ENCODE data around the gene SPOUT1. TPM values are rescaled to one million over a fixed set of nuclear protein-coding genes. Genes with fewer than 3 reads are reported as not detected.

SPOUT1 gene
- total and polyA plus RNA-seq, 2 of the 13 experiments (the other 11 are each of a cell fraction or from before 2014, with no cell fraction given) = 39.0 to 45.8 TPM

DNA sequence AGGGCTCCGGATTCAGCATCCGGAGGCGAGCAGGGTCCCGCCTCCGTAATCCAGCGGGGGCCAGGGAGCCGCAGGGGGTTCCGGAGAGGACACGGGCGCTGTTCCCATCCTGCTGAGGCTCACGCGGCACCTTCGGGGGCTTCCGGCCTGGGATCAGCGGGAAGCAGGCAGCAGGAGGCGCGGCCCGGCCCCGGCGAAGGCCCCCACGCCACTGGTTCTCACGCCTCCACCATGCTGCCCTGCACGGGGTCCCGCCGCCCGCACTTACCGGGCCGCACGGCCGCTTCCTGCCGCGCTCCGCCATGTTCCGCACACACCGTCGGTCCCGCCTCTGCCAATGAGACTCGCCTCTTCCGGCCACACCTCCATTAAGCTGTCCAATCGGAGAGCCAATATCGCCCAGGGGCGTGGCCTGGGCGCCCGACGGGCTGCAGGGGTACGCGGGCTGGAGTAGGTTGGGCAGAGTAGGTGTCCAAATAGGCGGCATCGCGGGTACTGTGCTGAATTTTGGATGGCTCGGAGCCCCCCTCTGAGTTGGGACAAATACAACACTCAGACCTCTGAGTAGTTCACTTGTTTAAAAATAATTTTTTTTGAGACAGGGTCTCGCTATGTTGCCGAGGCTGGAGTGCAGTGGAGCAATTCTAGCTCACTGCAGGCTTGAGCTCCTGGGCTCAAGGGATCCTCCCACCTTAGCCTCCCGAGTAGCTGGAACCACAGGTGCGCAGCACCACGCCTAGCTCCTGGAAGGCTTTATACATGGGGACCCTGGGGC is at the start of gene SPOUT1 (continued):
- no peak for TF ChIP-seq MTA3 (CRISPR knock-in tag; IDR thresholded peaks at IDR 0.05)
- TF ChIP-seq ZNF431 (CRISPR knock-in tag; IDR thresholded peaks at IDR 0.05; ENCODE audit: borderline replicate concordance, low read depth) = no peak
- peak; percentile 94 for TF ChIP-seq GABPB1 (CRISPR knock-in tag; IDR thresholded peaks at IDR 0.05)
- TF ChIP-seq ZBTB8A (CRISPR knock-in tag; IDR thresholded peaks at IDR 0.05; ENCODE audit: borderline replicate concordance, low read depth) = peak; percentile 81; the same call in 1 of the 2 replicates
- TF ChIP-seq HNRNPLL (IDR thresholded peaks at IDR 0.05; ENCODE audit: low read depth, low read length, poor library complexity, severe bottlenecking) = peak; percentile 92
- TF ChIP-seq ELF3 (CRISPR knock-in tag; IDR thresholded peaks at IDR 0.05) = peak; percentile 62; the same call in 1 of the 2 replicates
- peak; percentile 66; the same call in 1 of the 2 replicates for TF ChIP-seq MEIS1 (CRISPR knock-in tag; IDR thresholded peaks at IDR 0.05; ENCODE audit: borderline replicate concordance)
- no peak for TF ChIP-seq RAD51 (IDR thresholded peaks at IDR 0.05; ENCODE audit: borderline replicate concordance)
- TF ChIP-seq IRX3 (CRISPR knock-in tag; IDR thresholded peaks at IDR 0.05; ENCODE audit: borderline replicate concordance, low read depth) = no peak
- TF ChIP-seq ZNF205 (CRISPR knock-in tag; IDR thresholded peaks at IDR 0.05) = peak; percentile 60; the same call in 1 of the 2 replicates
- no peak for TF ChIP-seq MBD4 (IDR thresholded peaks at IDR 0.05; ENCODE audit: borderline replicate concordance, low read length)
- TF ChIP-seq ONECUT2 (CRISPR knock-in tag; IDR thresholded peaks at IDR 0.05) = no peak
- TF ChIP-seq MEF2D (CRISPR knock-in tag; IDR thresholded peaks at IDR 0.05) = no peak; the same call in 1 of the 2 replicates
- peak; percentile 77 to 83 for TF ChIP-seq POLR2A (IDR thresholded peaks at IDR 0.05; ENCODE audit: insufficient read depth in 1 of 2, low read depth in 2 of 2, low read length in 2 of 2)
- peak; percentile 65; the same call in 1 of the 2 replicates for TF ChIP-seq ZNF343 (CRISPR knock-in tag; IDR thresholded peaks at IDR 0.05)
- TF ChIP-seq SYNCRIP (IDR thresholded peaks at IDR 0.05; ENCODE audit: insufficient read depth, low read depth, low read length) = no peak
- TF ChIP-seq HCFC1 (IDR thresholded peaks at IDR 0.05; ENCODE audit: low read depth, low read length) = no peak
- TF ChIP-seq, protein P1, sequence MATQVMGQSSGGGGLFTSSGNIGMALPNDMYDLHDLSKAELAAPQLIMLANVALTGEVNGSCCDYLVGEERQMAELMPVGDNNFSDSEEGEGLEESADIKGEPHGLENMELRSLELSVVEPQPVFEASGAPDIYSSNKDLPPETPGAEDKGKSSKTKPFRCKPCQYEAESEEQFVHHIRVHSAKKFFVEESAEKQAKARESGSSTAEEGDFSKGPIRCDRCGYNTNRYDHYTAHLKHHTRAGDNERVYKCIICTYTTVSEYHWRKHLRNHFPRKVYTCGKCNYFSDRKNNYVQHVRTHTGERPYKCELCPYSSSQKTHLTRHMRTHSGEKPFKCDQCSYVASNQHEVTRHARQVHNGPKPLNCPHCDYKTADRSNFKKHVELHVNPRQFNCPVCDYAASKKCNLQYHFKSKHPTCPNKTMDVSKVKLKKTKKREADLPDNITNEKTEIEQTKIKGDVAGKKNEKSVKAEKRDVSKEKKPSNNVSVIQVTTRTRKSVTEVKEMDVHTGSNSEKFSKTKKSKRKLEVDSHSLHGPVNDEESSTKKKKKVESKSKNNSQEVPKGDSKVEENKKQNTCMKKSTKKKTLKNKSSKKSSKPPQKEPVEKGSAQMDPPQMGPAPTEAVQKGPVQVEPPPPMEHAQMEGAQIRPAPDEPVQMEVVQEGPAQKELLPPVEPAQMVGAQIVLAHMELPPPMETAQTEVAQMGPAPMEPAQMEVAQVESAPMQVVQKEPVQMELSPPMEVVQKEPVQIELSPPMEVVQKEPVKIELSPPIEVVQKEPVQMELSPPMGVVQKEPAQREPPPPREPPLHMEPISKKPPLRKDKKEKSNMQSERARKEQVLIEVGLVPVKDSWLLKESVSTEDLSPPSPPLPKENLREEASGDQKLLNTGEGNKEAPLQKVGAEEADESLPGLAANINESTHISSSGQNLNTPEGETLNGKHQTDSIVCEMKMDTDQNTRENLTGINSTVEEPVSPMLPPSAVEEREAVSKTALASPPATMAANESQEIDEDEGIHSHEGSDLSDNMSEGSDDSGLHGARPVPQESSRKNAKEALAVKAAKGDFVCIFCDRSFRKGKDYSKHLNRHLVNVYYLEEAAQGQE (IDR thresholded peaks at IDR 0.05; ENCODE audit: borderline replicate concordance in 1 of 2, low read depth in 1 of 2, low read length in 2 of 2) = no peak
- TF ChIP-seq HNF4G (IDR thresholded peaks at IDR 0.05; ENCODE audit: borderline replicate concordance, low read depth, low read length) = no peak
- TF ChIP-seq HNF4G (CRISPR knock-in tag; IDR thresholded peaks at IDR 0.05; ENCODE audit: borderline replicate concordance, low read depth) = no peak
- no peak for TF ChIP-seq HNRNPH1 (optimal IDR thresholded peaks at IDR 0.05; ENCODE audit: low read depth, low read length)
- TF ChIP-seq ZNF33A (CRISPR knock-in tag; IDR thresholded peaks at IDR 0.05; ENCODE audit: borderline replicate concordance) = no peak
- no peak for TF ChIP-seq SOX13 (IDR thresholded peaks at IDR 0.05)
- no peak; a peak in 1 of 4 replicates for TF ChIP-seq SOX13 (CRISPR knock-in tag; conservative IDR thresholded peaks at IDR 0.05 in 1 of 2, IDR thresholded peaks at IDR 0.05 in 1 of 2)
- TF ChIP-seq DR1 (CRISPR knock-in tag; IDR thresholded peaks at IDR 0.05) = peak; percentile 50
- no peak for TF ChIP-seq ZNF496 (CRISPR knock-in tag; IDR thresholded peaks at IDR 0.05; ENCODE audit: insufficient replicate concordance)
- TF ChIP-seq SMAD1 (CRISPR knock-in tag; IDR thresholded peaks at IDR 0.05; ENCODE audit: borderline replicate concordance, low read depth) = no peak
- TF ChIP-seq MXI1 (IDR thresholded peaks at IDR 0.05; ENCODE audit: borderline replicate concordance, low read depth, low read length) = peak; percentile 91; the same call in 1 of the 3 replicates
- no peak for TF ChIP-seq KDM4B (CRISPR knock-in tag; IDR thresholded peaks at IDR 0.05)
